K562 (cell line): Measurements from ENCODE around the gene CCDC136. TPM values are rescaled to one million over a fixed set of nuclear protein-coding genes. Genes with fewer than 3 reads are reported as not detected.

ENCODE experiments used
- ASH1L ChIP-seq: fragments of 450-650 bp; IDR thresholded peaks from 2 replicates; pipeline ENCODE4 v1.6.1; 2018; ENCODE audit warnings: borderline replicate concordance, mild to moderate bottlenecking, low read depth; ENCODE audit not compliant: partially characterized antibody
- ATF7 ChIP-seq: fragments of 450-650 bp; IDR thresholded peaks from 2 replicates; pipeline ENCODE4 v1.7.1; 2014; ENCODE audit warnings: mild to moderate bottlenecking, moderate library complexity
- DIDO1 ChIP-seq: fragments of 450-650 bp; IDR thresholded peaks from 2 replicates; pipeline ENCODE4 v1.6.1; 2016; ENCODE audit warnings: low read depth, missing biosample characterization, missing genetic modification characterization
- FOXP1 ChIP-seq: sonication (generic); formaldehyde crosslinking; IDR thresholded peaks from 2 replicates; pipeline ENCODE4 v1.8.0; 2022; ENCODE audit warnings: mild to moderate bottlenecking, missing genetic modification reagents
- GATAD2A ChIP-seq: fragments of 450-650 bp; IDR thresholded peaks from 2 replicates; pipeline ENCODE4 v1.6.1; 2017
- KLF1 ChIP-seq: fragments of 450-650 bp; IDR thresholded peaks from 2 replicates; pipeline ENCODE4 v1.6.1; 2016; ENCODE audit warnings: missing genetic modification characterization, missing compliant biosample characterization
- LEF1 ChIP-seq: fragments of 450-650 bp; IDR thresholded peaks from 2 replicates; pipeline ENCODE4 v1.6.1; 2016; ENCODE audit warnings: mild to moderate bottlenecking
- MEF2A ChIP-seq: IDR thresholded peaks from 2 replicates; pipeline ENCODE4 v1.6.1; 2011; ENCODE audit warnings: low read depth, mild to moderate bottlenecking, low read length, moderate library complexity; ENCODE audit not compliant: control insufficient read depth
- NFE2 ChIP-seq: IDR thresholded peaks from 2 replicates; pipeline ENCODE4 v1.6.1; 2014; ENCODE audit warnings: antibody characterized with exemption, low read depth
- POU5F1 ChIP-seq: fragments of 150-350 bp; IDR thresholded peaks from 2 replicates; pipeline ENCODE4 v1.6.1; 2014; ENCODE audit warnings: borderline replicate concordance, low read length, low read depth, mild to moderate bottlenecking; ENCODE audit not compliant: partially characterized antibody
- RAD21 ChIP-seq, 2 experiments: fragments of 250-450 bp in 1 of 2; fragments of 450-650 bp in 1 of 2; sonication (Bioruptor Pico) in 1 of 2; formaldehyde crosslinking in 1 of 2; IDR thresholded peaks in 1 of 2; conservative IDR thresholded peaks in 1 of 2; 2 replicates each; pipeline versions ENCODE4 v1.4.0 to v1.8.0; 2020 to 2022; ENCODE audit warnings: mild to moderate bottlenecking in 2 of 2, moderate library complexity in 1 of 2
- RB1 ChIP-seq: fragments of 450-650 bp; IDR thresholded peaks from 2 replicates; pipeline ENCODE4 v1.6.1; 2017; ENCODE audit warnings: low read depth, mild to moderate bottlenecking
- TEAD4 ChIP-seq, 2 experiments: sonication (generic) in 1 of 2; formaldehyde crosslinking in 1 of 2; IDR thresholded peaks; 2 replicates each; pipeline versions ENCODE4 v1.6.1 to v1.8.0; 2012 to 2022; ENCODE audit warnings: borderline replicate concordance in 1 of 2, inconsistent platforms in 1 of 2, low read length in 1 of 2, mild to moderate bottlenecking in 1 of 2, missing genetic modification reagents in 1 of 2
- XRCC5 ChIP-seq: fragments of 200-400 bp; formaldehyde crosslinking; IDR thresholded peaks from 2 replicates; pipeline ENCODE4 v1.6.1; 2017; ENCODE audit warnings: low read depth, mild to moderate bottlenecking, low read length
- YY1 ChIP-seq, 3 experiments: IDR thresholded peaks; 2 replicates each; pipeline ENCODE4 v1.6.1; 2011; ENCODE audit warnings: low read length in 2 of 3, mild to moderate bottlenecking in 2 of 3, moderate library complexity in 2 of 3, borderline replicate concordance in 1 of 3, control low read depth in 1 of 3, low read depth in 1 of 3; ENCODE audit not compliant: insufficient read depth in 3 of 3, insufficient replicate concordance in 2 of 3, control insufficient read depth in 1 of 3, insufficient read length in 1 of 3; ENCODE audit errors: extremely low read depth in 1 of 3
- ZNF75A ChIP-seq: fragments of 450-650 bp; formaldehyde crosslinking; IDR thresholded peaks from 2 replicates; pipeline ENCODE4 v1.4.0; 2020; ENCODE audit warnings: mild to moderate bottlenecking
- polyA plus RNA-seq, 8 experiments: library from polyadenylated mRNA; depleted of rRNA in 4 of 8; stranded (reverse) in 5 of 8; unstranded in 3 of 8; fragments of >200 nt; fragmentation: Nextera tagmentation in 2 of 8; fragmentation: Illumina TruSeq in 1 of 8; extraction: Ambion mirVana in 2 of 8; extraction: Trizol in 1 of 8; gene quantifications; 2 replicates each; pipeline versions ENCODE4 v1.2.1 to v1.2.3, GENCODE V29; 2011 to 2014; ENCODE audit warnings: inconsistent platforms in 1 of 8, missing spikeins in 1 of 8
- total RNA-seq, 7 experiments: library from RNA; depleted of rRNA in 6 of 7; stranded (reverse); fragments of >200 nt in 6 of 7; fragmentation: Illumina TruSeq in 2 of 7; extraction: Trizol in 2 of 7; gene quantifications; 2 replicates each; pipeline versions ENCODE4 v1.2.1 to v1.2.3, GENCODE V29; 2011 to 2021; ENCODE audit warnings: low replicate concordance in 1 of 7
- TF ChIP-seq, protein P1 (sequence below): sonication (generic); formaldehyde crosslinking; IDR thresholded peaks from 2 replicates; pipeline ENCODE4 v1.8.0; 2022; ENCODE audit warnings: mild to moderate bottlenecking, missing genetic modification reagents
- TF ChIP-seq, protein P2 (sequence below), 3 experiments: fragments of 200-800 bp in 1 of 3; sonication (Bioruptor generic) in 1 of 3; sonication (generic) in 1 of 3; formaldehyde crosslinking in 1 of 3; IDR thresholded peaks; 2 replicates each; pipeline versions ENCODE4 v1.6.1 to v1.8.0; 2016 to 2022; ENCODE audit warnings: mild to moderate bottlenecking in 2 of 3, missing compliant biosample characterization in 2 of 3, missing genetic modification characterization in 2 of 3, missing genetic modification reagents in 1 of 3
- TF ChIP-seq, protein P3 (sequence below): sonication (generic); formaldehyde crosslinking; IDR thresholded peaks from 2 replicates; pipeline ENCODE4 v1.8.1; 2023; ENCODE audit warnings: mild to moderate bottlenecking, missing genetic modification reagents

Gene CCDC136
- total and polyA plus RNA-seq, 9 of the 15 experiments (the other 6 are each of a cell fraction or from before 2014, with no cell fraction given) = 2.4 to 40.8 (median 26.5) TPM

DNA sequence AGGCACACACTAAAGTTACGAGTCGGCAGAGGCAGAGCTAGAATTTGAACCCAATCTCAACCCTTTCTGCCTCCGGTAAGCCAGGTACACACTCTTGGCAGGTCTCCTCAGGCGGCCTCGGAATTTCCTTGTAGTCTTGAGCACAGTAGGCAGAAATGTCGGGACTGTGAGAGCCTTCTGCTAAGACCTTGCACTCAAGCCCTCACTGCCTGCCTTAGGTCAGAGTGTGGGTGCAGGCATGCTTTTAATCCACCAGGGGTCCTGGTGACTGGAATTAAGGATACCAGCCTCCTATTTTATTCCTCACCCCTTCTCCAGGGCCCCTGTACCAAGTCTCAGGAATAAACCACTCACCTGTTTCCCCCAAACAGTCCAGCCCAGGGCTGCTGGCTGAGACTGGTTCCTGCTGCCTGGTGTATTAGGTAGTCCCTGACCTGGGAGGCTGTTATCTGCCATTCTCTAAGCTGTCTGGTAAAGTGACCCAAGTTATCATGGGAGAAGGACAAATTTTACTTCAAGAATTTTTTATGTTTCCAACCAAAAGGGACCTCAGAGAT, 71.7 kb downstream of the CCDC136 start (continued):
- TF ChIP-seq, protein P1, sequence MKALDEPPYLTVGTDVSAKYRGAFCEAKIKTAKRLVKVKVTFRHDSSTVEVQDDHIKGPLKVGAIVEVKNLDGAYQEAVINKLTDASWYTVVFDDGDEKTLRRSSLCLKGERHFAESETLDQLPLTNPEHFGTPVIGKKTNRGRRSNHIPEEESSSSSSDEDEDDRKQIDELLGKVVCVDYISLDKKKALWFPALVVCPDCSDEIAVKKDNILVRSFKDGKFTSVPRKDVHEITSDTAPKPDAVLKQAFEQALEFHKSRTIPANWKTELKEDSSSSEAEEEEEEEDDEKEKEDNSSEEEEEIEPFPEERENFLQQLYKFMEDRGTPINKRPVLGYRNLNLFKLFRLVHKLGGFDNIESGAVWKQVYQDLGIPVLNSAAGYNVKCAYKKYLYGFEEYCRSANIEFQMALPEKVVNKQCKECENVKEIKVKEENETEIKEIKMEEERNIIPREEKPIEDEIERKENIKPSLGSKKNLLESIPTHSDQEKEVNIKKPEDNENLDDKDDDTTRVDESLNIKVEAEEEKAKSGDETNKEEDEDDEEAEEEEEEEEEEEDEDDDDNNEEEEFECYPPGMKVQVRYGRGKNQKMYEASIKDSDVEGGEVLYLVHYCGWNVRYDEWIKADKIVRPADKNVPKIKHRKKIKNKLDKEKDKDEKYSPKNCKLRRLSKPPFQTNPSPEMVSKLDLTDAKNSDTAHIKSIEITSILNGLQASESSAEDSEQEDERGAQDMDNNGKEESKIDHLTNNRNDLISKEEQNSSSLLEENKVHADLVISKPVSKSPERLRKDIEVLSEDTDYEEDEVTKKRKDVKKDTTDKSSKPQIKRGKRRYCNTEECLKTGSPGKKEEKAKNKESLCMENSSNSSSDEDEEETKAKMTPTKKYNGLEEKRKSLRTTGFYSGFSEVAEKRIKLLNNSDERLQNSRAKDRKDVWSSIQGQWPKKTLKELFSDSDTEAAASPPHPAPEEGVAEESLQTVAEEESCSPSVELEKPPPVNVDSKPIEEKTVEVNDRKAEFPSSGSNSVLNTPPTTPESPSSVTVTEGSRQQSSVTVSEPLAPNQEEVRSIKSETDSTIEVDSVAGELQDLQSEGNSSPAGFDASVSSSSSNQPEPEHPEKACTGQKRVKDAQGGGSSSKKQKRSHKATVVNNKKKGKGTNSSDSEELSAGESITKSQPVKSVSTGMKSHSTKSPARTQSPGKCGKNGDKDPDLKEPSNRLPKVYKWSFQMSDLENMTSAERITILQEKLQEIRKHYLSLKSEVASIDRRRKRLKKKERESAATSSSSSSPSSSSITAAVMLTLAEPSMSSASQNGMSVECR (CRISPR knock-in tag) = peak; percentile 12; the same call in 1 of the 2 replicates
- TF ChIP-seq RB1 = 0 out of 2 replicates have a peak, but pooled peaks have one; percentile 19
- peak; percentile 10 for TF ChIP-seq POU5F1
- peak; percentile 32 to 52 for TF ChIP-seq RAD21 (CRISPR knock-in tag; conservative IDR thresholded peaks at IDR 0.05 in 1 of 2, IDR thresholded peaks at IDR 0.05 in 1 of 2)
- TF ChIP-seq, protein P2, sequence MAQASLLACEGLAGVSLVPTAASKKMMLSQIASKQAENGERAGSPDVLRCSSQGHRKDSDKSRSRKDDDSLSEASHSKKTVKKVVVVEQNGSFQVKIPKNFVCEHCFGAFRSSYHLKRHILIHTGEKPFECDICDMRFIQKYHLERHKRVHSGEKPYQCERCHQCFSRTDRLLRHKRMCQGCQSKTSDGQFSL (CRISPR knock-in tag; IDR thresholded peaks at IDR 0.05) = no peak
- TF ChIP-seq, protein P2 (tag; IDR thresholded peaks at IDR 0.05) = peak in 1 of 2 experiments; percentile 18; a peak in 1 of 4 replicates
- no peak for TF ChIP-seq KLF1 (tag)
- TF ChIP-seq XRCC5 = peak; percentile 66; the same call in 1 of the 2 replicates
- TF ChIP-seq ATF7 = peak; percentile 41; the same call in 1 of the 2 replicates
- TF ChIP-seq, protein P3, sequence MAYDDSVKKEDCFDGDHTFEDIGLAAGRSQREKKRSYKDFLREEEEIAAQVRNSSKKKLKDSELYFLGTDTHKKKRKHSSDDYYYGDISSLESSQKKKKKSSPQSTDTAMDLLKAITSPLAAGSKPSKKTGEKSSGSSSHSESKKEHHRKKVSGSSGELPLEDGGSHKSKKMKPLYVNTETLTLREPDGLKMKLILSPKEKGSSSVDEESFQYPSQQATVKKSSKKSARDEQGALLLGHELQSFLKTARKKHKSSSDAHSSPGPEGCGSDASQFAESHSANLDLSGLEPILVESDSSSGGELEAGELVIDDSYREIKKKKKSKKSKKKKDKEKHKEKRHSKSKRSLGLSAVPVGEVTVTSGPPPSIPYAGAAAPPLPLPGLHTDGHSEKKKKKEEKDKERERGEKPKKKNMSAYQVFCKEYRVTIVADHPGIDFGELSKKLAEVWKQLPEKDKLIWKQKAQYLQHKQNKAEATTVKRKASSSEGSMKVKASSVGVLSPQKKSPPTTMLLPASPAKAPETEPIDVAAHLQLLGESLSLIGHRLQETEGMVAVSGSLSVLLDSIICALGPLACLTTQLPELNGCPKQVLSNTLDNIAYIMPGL (CRISPR knock-in tag) = 0 out of 2 replicates have a peak, but pooled peaks have one; percentile 2
- TF ChIP-seq YY1 (IDR thresholded peaks at IDR 0.05; ENCODE audit: borderline replicate concordance in 1 of 3, control insufficient read depth in 1 of 3, extremely low read depth in 1 of 3, insufficient read depth in 3 of 3, insufficient read length in 1 of 3, insufficient replicate concordance in 2 of 3, low read depth in 1 of 3, low read length in 2 of 3) = peak in 1 of 3 experiments; percentile 22
- TF ChIP-seq ZNF75A (CRISPR knock-in tag) = no peak
- TF ChIP-seq GATAD2A = peak; percentile 63; the same call in 1 of the 2 replicates
- TF ChIP-seq MEF2A = 0 out of 2 replicates have a peak, but pooled peaks have one; percentile 5
- TF ChIP-seq TEAD4 (IDR thresholded peaks at IDR 0.05; ENCODE audit: low read length) = 0 out of 2 replicates have a peak, but pooled peaks have one; percentile 22
- no peak for TF ChIP-seq TEAD4 (CRISPR knock-in tag; IDR thresholded peaks at IDR 0.05; ENCODE audit: borderline replicate concordance)
- peak; percentile 18; the same call in 1 of the 2 replicates for TF ChIP-seq DIDO1
- TF ChIP-seq NFE2 = no peak
- 0 out of 2 replicates have a peak, but pooled peaks have one; percentile 39 for TF ChIP-seq FOXP1
- no peak for TF ChIP-seq ASH1L
- peak; percentile 36; the same call in 1 of the 2 replicates for TF ChIP-seq LEF1
